ENCODE measurements around the gene TRIM16.

DNA sequence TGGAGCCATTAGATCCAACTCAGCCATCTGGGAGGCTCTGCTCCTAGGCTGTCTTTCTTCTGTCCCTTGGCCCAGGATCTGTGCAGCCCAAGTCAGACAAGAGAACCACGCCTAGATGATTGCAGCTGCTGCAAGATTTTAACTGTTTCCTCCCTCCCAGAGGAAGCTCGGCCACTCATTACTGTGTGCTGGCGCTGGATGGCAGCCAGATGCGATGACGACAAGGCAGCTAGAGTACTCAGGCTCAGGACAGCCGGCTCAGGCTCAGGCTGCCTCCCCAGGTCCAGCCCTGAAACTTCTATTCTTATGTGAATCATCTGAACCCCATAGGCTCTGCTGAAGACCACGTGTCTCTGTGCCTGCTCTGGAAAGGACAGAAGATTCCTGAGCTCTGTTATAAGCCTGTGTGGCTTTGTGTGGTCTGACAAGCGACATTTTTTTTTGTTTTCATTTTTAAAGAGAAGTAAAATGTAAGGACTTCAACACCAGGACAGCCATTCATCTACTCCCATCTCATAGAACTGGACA lies 32.5 kb downstream of the TRIM16 start:
- no peak for TF ChIP-seq POLR2A (IDR thresholded peaks at IDR 0.05)
- TF ChIP-seq, protein P1, sequence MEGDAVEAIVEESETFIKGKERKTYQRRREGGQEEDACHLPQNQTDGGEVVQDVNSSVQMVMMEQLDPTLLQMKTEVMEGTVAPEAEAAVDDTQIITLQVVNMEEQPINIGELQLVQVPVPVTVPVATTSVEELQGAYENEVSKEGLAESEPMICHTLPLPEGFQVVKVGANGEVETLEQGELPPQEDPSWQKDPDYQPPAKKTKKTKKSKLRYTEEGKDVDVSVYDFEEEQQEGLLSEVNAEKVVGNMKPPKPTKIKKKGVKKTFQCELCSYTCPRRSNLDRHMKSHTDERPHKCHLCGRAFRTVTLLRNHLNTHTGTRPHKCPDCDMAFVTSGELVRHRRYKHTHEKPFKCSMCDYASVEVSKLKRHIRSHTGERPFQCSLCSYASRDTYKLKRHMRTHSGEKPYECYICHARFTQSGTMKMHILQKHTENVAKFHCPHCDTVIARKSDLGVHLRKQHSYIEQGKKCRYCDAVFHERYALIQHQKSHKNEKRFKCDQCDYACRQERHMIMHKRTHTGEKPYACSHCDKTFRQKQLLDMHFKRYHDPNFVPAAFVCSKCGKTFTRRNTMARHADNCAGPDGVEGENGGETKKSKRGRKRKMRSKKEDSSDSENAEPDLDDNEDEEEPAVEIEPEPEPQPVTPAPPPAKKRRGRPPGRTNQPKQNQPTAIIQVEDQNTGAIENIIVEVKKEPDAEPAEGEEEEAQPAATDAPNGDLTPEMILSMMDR (IDR thresholded peaks at IDR 0.05): no peak
